KBM-7 (cell line): Measurements from ENCODE around the gene CREB3L2.
A peak's percentile ranks its signal among the peaks of the same experiment; 100 is the strongest.

ENCODE experiments used
- DNase-seq: peaks from one replicate; pipeline ENCODE4 v3.0.0-alpha.2; 2015
- in situ Hi-C: fragments of 300-500 bp; cut with MboI; formaldehyde crosslinking; loops from 2 replicates; pipeline ENCODE4 v1.14.3; 2020; ENCODE audit warnings: low sequenced_read_pairs, low pct_unique_long_range_greater_than_20kb, mixed read lengths

CREB3L2 gene

GRCh38 chr7:137961200-137962177 lies 40.4 kb downstream of the CREB3L2 start:
- peak; percentile 67 for DNase-seq
- in situ Hi-C loops, result no loop called here

GRCh38 chr7:137960020-137960419 lies 41.9 kb downstream of the CREB3L2 start:
- in situ Hi-C loops, result no loop called here
- DNase-seq, result no peak

- DNase-seq, result peak; percentile 66
- in situ Hi-C loops, result no loop called here
These were observed 43.1 kb downstream of the CREB3L2 start for GRCh38 chr7:137958470-137959431.

- in situ Hi-C loops, result no loop called here
- DNase-seq, result no peak
These were observed 44.0 kb downstream of the CREB3L2 start for GRCh38 chr7:137957887-137958286.

GRCh38 chr7:137956591-137956990 lies 45.3 kb downstream of the CREB3L2 start:
- in situ Hi-C loops, result no loop called here
- no peak for DNase-seq

GRCh38 chr7:137956183-137956582 lies 45.7 kb downstream of the CREB3L2 start:
- DNase-seq, result no peak
- in situ Hi-C loops, result no loop called here

- no peak for DNase-seq
- in situ Hi-C loops, result no loop called here
These were observed 47.3 kb downstream of the CREB3L2 start for GRCh38 chr7:137954614-137955013.

GRCh38 chr7:137953665-137954470 lies 48.0 kb downstream of the CREB3L2 start:
- DNase-seq, result no peak
- in situ Hi-C loops, result no loop called here

- DNase-seq, result no peak
- in situ Hi-C loops, result no loop called here
These were observed 48.7 kb downstream of the CREB3L2 start for GRCh38 chr7:137953043-137953664.

- DNase-seq, result no peak
- in situ Hi-C loops, result no loop called here
These were observed 49.5 kb downstream of the CREB3L2 start for GRCh38 chr7:137952426-137952805.

- in situ Hi-C loops, result no loop called here
- DNase-seq, result no peak
These were observed 50.0 kb downstream of the CREB3L2 start for GRCh38 chr7:137951700-137952425.

GRCh38 chr7:137950967-137951366 lies 50.9 kb downstream of the CREB3L2 start:
- DNase-seq, result no peak
- in situ Hi-C loops, result no loop called here

GRCh38 chr7:137950263-137950621 lies 51.6 kb downstream of the CREB3L2 start:
- no peak for DNase-seq
- in situ Hi-C loops, result no loop called here

GRCh38 chr7:137949416-137950262 lies 52.2 kb downstream of the CREB3L2 start:
- no peak for DNase-seq
- in situ Hi-C loops, result no loop called here

- DNase-seq, result no peak
- in situ Hi-C loops, result no loop called here
These were observed 53.0 kb downstream of the CREB3L2 start for GRCh38 chr7:137948845-137949330.

- in situ Hi-C loops, result no loop called here
- no peak for DNase-seq
These were observed 53.6 kb downstream of the CREB3L2 start for GRCh38 chr7:137948083-137948844.
